GM13976 (cell line): ENCODE results near the gene RPGR.

Experiments used
- DNase-seq: peaks from one replicate; pipeline ENCODE4 v3.0.0; 2012; ENCODE audit warnings: low spot score
- in situ Hi-C: fragments of 300-500 bp; cut with MboI; formaldehyde crosslinking; loops from one replicate; pipeline ENCODE4 v1.12.0; 2022; ENCODE audit warnings: low sequenced_read_pairs, mixed read lengths, inconsistent platforms; ENCODE audit not compliant: unreplicated experiment
- TF ChIP-seq, protein P1 (sequence below): IDR thresholded peaks from 2 replicates; pipeline ENCODE4 v1.5.1; 2012; ENCODE audit warnings: borderline replicate concordance, mild to moderate bottlenecking; ENCODE audit not compliant: insufficient read depth; ENCODE audit errors: extremely low read depth, missing control alignments, control extremely low read depth

RPGR gene

GRCh38 chrX:38313190-38313589, 14.1 kb downstream of the RPGR start:
- in situ Hi-C loops, result no loop called here
- TF ChIP-seq, protein P1, sequence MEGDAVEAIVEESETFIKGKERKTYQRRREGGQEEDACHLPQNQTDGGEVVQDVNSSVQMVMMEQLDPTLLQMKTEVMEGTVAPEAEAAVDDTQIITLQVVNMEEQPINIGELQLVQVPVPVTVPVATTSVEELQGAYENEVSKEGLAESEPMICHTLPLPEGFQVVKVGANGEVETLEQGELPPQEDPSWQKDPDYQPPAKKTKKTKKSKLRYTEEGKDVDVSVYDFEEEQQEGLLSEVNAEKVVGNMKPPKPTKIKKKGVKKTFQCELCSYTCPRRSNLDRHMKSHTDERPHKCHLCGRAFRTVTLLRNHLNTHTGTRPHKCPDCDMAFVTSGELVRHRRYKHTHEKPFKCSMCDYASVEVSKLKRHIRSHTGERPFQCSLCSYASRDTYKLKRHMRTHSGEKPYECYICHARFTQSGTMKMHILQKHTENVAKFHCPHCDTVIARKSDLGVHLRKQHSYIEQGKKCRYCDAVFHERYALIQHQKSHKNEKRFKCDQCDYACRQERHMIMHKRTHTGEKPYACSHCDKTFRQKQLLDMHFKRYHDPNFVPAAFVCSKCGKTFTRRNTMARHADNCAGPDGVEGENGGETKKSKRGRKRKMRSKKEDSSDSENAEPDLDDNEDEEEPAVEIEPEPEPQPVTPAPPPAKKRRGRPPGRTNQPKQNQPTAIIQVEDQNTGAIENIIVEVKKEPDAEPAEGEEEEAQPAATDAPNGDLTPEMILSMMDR, result no peak

GRCh38 chrX:38312436-38312835, 14.9 kb downstream of the RPGR start:
- DNase-seq, result no peak
- in situ Hi-C loops, result no loop called here
- TF ChIP-seq, protein P1, result no peak

More at GRCh38 chrX:38313190-38313589, 14.1 kb downstream of the RPGR start:
- DNase-seq, result no peak

DNA sequence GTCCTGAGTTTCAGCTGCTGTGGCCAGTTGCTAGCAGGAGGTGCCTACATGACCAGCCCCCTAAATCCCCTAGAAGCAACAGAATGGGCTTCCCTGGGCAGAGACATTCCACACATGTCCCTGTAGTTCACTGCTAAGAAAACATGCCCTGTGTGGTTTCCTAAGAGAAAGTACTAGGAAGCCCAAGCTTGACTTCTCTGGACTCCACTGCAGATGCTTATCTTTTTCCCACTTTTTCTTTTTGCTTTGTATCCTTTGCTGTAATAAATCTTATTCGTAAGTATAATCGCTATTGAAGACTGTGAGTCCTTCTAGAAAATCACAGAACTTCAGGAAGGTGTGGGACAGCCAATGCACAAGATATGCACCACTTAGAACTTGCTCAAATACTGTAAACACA, 15.6 kb downstream of the RPGR start:
- TF ChIP-seq, protein P1, result no peak
- no peak for DNase-seq
- in situ Hi-C loops, result no loop called here

DNA sequence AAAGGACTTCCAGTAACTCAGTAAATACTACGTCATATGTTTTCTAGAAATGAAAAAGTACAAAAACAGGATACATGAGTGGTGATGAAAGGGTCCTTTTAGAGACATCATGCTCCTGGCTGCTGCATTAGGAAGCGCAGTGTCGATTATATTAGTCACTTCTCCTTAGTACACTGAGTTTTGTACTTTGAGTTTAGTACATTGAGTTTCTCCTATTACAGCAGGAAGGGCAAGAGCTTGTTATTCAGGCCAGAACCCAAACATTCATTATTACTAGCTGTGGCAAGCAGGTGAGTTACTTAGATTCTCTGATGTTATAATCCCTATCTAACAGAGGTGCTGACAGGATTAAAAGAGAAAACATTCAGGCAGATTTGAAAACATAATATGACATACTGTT, 21.3 kb downstream of the RPGR start:
- in situ Hi-C loops, result no loop called here
- TF ChIP-seq, protein P1, result no peak
- DNase-seq, result no peak

DNA sequence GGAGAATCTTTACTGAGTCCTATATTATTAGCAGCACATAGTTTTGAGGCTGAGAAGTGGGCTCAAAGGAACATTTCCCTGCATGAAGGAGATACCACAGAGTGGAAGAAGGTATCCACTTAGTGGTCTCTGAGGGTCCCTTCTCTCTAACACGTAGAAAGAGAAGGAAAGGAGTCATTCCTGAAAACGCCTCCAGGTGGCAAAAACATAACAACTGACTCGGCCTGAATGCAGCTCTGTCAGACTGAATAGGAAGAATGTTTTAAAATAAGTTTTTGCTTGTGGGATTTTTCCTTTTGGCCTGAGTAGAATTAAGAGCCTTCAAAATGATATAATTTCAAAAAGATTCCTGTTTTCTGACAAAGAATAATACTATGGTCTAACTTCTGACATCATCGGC, 23.3 kb downstream of the RPGR start:
- in situ Hi-C loops, result no loop called here
- TF ChIP-seq, protein P1, result no peak
- DNase-seq, result no peak

- DNase-seq, result no peak
- in situ Hi-C loops, result no loop called here
- TF ChIP-seq, protein P1, result no peak
Measured at GRCh38 chrX:38293741-38294140, 33.6 kb downstream of the RPGR start.

GRCh38 chrX:38287674-38288073, 39.6 kb downstream of the RPGR start:
- no peak for DNase-seq
- TF ChIP-seq, protein P1, result no peak
- in situ Hi-C loops, result no loop called here
